HEK293T (cell line): ENCODE data around the gene CLDN16.

Experiments
- CTBP1 ChIP-seq: fragments of 450-650 bp; IDR thresholded peaks from 2 replicates; pipeline ENCODE4 v1.6.1; 2016; ENCODE audit warnings: borderline replicate concordance
- FOXM1 ChIP-seq: fragments of 450-650 bp; IDR thresholded peaks from 2 replicates; pipeline ENCODE4 v1.6.1; 2017; ENCODE audit warnings: mild to moderate bottlenecking, borderline replicate concordance
- HDGF ChIP-seq: fragments of 450-650 bp; IDR thresholded peaks from 2 replicates; pipeline ENCODE4 v1.6.1; 2017; ENCODE audit warnings: antibody characterized with exemption, borderline replicate concordance
- SP1 ChIP-seq: fragments of 450-650 bp; IDR thresholded peaks from 2 replicates; pipeline ENCODE4 v1.6.1; 2017
- SUZ12 ChIP-seq: fragments of 450-650 bp; IDR thresholded peaks from 2 replicates; pipeline ENCODE4 v1.6.1; 2016; ENCODE audit warnings: mild to moderate bottlenecking
- TARDBP ChIP-seq: fragments of 450-650 bp; IDR thresholded peaks from 2 replicates; pipeline ENCODE4 v1.6.1; 2016
- ZNF384 ChIP-seq: fragments of 450-650 bp; IDR thresholded peaks from 2 replicates; pipeline ENCODE4 v1.6.1; 2016

DNA sequence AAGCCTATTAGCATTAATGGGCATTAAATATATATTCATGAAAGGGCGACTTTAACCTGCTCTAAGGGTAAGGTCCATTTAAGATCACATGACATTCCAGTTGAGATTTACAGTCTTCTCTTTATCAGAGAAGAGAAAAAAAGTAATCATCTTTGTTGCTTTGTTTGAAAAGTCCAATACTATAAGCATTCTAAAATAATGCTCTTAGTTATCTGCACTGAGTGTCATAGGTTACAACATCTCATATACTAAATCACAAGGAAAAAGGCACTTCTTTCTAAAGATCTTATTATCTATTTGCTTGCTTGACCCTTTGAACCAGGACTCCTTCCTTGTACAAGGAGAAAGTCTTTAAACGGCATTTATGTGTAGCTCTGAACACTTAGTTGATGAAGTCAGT lies 60.3 kb downstream of the CLDN16 start:
- TF ChIP-seq HDGF (no peak), FOXM1 (no peak), SUZ12 (no peak), ZNF384 (no peak), TARDBP (no peak), SP1 (no peak), CTBP1 (no peak)
